ENCODE results near the gene TMEM176B.

DNA sequence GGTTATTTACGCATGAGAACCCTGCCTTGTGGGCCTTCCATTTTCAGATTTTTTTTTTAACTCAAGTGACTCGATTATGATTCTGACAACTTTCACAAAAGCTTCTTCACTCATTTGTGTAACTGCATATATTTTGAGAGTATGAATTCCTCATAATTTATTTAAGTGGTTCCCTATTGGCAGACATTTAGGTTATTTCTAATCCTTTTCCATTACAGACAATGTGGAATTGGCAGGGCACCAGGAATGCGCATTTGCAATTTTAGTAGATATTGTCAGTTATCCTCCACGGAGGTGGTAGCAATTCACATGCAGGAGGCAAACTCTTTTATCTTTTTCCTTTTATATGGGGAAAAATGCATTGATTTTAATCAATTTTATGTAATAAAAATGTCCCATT, 2.5 kb downstream of the TMEM176B start:
- TF ChIP-seq POLR2A (IDR thresholded peaks at IDR 0.05; ENCODE audit: low read length) (no peak), GATA1 (IDR thresholded peaks at IDR 0.05; ENCODE audit: low read depth, low read length) (no peak)
